ENCODE results near the gene ABCC10.
"Not testable (repeated sequence)": the region's sequence is repeated elsewhere in the genome, so short reads cannot be mapped to it uniquely, and the experiment has no call there.

The ABCC10 gene, protein sequence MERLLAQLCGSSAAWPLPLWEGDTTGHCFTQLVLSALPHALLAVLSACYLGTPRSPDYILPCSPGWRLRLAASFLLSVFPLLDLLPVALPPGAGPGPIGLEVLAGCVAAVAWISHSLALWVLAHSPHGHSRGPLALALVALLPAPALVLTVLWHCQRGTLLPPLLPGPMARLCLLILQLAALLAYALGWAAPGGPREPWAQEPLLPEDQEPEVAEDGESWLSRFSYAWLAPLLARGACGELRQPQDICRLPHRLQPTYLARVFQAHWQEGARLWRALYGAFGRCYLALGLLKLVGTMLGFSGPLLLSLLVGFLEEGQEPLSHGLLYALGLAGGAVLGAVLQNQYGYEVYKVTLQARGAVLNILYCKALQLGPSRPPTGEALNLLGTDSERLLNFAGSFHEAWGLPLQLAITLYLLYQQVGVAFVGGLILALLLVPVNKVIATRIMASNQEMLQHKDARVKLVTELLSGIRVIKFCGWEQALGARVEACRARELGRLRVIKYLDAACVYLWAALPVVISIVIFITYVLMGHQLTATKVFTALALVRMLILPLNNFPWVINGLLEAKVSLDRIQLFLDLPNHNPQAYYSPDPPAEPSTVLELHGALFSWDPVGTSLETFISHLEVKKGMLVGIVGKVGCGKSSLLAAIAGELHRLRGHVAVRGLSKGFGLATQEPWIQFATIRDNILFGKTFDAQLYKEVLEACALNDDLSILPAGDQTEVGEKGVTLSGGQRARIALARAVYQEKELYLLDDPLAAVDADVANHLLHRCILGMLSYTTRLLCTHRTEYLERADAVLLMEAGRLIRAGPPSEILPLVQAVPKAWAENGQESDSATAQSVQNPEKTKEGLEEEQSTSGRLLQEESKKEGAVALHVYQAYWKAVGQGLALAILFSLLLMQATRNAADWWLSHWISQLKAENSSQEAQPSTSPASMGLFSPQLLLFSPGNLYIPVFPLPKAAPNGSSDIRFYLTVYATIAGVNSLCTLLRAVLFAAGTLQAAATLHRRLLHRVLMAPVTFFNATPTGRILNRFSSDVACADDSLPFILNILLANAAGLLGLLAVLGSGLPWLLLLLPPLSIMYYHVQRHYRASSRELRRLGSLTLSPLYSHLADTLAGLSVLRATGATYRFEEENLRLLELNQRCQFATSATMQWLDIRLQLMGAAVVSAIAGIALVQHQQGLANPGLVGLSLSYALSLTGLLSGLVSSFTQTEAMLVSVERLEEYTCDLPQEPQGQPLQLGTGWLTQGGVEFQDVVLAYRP (N-terminal part only)

DNA sequence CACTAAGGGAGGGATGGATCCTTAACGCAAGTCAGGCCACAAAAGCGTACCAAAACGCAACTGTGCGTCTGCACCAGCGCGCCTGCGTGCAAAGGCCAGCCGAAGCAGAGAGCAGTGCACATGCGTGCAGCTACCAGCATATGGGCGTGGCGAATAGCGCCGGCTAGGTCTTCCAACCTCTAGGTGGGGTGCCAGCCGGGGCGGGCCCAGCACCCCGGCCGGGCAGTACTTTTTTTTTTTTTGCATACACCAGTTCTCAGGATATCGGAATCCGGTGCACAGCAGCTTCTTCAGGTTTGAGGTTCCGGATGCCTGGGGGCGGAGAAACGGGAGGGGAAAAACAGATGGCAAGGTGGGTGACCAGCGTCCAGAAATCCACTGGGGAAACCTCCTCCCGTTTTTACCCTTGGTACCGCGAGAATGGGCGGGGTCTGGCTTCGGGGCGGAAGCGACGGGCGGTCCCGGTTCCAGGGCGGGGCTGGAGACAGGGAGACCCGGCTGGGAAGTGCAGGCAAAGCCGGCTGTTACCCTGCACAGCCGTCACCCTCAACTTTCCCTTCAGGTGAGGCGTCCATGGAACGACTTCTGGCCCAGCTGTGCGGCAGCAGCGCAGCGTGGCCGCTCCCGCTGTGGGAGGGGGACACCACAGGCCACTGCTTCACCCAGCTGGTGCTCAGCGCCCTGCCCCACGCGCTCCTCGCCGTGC is at the start of gene ABCC10:
TSS of gene ABCC10 (plus strand) at position 136 of the 706 bp plus-strand sequence. CDS start at position 574, 438 bp downstream.
- peak; percentile 95 for DNase-seq

DNA sequence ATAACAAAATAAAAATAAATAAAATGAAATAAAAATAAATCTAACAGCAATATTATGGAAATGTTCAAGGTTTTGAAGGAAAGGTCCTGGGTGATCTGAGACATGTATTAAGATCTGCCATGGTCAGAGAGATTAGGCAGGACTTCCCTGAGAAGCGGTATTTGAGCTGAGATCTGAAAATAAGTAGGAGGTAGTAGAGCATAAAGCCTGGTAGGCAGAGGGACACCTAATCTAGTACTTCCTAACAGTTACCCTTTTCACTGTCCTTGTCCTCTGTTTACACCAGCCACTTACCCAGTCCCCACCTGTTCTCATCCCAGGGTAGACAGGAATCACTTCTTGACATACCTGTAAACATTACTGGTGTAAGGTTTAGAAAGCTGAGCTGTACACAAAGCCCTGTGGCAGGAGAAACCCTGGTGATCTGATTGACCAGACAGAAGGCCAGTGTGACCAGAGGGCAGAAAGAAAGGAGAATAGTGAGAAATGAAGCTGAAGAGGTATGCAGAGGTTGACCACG is 49.6 kb upstream of the ABCC10 start:
- DNase-seq: no peak

DNA sequence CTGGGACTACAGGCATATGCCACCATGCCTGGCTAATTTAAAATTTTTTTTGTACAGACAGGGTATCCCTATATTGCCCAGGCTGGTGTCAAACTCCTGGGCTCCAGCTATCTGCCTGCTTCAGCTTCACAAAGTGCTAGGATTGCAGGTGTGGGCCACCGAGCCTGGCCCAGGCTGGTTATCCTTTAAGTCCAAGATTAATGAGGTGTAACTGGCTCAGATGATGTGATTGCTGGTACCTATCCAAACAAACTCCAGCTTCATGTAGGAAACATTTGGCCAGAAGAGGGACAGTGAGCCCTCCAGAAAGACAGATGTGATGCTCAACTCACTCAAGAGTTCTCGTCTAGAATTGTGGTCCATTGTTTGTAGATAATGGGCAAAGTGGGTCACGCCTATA is 48.7 kb upstream of the ABCC10 start:
- DNase-seq: no peak

DNA sequence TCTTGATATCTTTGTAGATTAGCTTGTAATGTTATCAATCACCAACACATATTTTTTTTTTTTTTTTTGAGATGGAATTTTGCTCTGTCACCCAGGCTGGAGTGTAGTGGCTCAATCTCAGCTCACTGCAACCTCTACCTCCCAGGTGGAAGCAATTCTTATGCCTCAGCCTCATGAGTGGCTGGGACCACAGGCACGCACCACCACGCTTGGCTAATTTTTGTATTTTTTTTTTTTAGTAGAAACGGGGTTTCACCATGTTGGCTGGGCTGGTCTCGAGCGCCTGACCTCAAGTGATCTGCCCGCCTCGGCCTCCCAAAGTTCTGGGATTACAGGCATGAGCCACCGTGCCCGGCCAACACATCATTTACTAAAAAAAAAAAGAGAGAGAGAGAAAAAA is 46.5 kb upstream of the ABCC10 start:
- DNase-seq: not testable (repeated sequence)

- no peak for DNase-seq
Observed at GRCh38 chr6:43383021-43383667, 44.2 kb upstream of the ABCC10 start.

GRCh38 chr6:43386492-43386891 is 40.8 kb upstream of the ABCC10 start:
- DNase-seq: peak; percentile 78

GRCh38 chr6:43389730-43390295 is 37.5 kb upstream of the ABCC10 start:
- DNase-seq: no peak

- DNase-seq: not testable (repeated sequence)
Observed at GRCh38 chr6:43390753-43391439, 36.4 kb upstream of the ABCC10 start.

- no peak for DNase-seq
Observed at GRCh38 chr6:43391440-43392031, 35.8 kb upstream of the ABCC10 start.

DNA sequence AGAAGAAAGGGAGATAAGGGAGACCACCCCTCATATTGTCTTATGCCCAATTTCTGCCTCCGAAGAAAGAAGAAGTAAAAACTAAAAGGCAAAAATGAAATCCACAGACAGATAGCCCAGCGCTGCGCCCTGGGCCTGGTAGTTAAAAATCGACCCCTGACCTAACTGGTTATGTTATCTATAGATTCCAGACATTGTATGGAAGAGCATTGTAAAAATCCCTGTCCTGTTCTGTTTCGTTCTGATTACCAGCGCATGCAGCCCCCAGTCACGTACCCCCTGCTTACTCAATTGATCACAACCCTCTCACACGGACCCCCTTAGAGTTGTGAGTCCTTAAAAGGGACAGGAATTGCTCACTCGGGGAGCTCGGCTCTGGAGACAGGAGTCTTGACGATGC is 34.2 kb upstream of the ABCC10 start:
- not testable (repeated sequence) for DNase-seq

- DNase-seq: no peak
Observed at GRCh38 chr6:43393602-43394001, 33.7 kb upstream of the ABCC10 start.

DNA sequence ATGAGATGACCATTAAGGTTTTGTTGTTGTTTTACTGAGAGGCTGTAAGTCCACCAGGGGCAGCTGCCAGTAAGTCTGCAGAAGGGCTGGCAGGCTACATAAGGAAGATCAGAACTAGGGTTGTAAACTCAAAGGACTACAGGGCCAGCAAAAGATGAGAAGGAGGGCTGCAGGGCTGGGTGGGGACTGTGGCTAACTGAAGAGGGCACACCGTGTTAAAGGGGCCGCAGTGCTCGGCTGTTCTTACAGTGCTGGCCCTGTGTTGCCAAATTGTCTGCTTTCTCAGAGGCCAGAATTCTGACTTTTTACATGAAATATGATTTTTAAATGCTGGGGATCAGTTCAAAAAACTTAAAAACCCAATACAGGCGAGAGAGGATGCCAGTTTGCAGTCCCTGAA is 32.4 kb upstream of the ABCC10 start:
- no peak for DNase-seq

- DNase-seq: no peak
Observed at GRCh38 chr6:43395776-43396175, 31.6 kb upstream of the ABCC10 start.

DNA sequence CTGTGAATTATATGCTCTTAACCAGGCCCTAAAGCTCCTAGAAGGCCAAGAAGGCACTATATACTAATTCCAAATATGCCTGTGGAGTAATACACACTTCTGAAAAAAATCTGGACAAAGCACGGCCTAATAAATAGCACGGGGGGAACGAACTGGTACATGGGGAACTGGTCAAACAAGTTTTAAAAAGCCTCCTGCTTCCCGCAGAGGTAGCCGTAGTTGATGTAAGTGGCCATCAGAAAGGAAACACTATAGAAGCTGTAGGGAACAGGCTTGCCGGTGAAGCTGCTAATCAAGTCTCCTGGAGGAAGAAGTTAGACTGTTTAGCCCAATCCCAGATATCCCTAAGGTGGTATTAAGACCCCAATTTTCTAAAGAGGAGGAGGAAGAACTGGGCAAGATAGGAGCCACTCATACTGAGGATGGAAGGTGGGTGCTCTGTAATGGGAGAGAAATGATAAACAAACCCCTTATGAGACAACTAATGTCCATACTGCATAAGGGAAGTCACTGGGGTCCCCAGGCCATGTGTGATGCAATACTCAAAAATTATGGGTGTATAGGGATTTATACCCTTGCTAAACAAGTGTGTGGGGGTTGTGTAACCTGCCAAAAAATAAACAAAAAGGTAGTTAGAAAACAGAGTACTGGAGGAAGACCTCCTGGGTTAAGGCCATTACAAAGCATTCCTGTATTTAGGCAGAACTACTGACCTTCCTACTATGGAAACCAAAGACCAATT is 30.8 kb upstream of the ABCC10 start:
- peak; percentile 90 for DNase-seq

DNA sequence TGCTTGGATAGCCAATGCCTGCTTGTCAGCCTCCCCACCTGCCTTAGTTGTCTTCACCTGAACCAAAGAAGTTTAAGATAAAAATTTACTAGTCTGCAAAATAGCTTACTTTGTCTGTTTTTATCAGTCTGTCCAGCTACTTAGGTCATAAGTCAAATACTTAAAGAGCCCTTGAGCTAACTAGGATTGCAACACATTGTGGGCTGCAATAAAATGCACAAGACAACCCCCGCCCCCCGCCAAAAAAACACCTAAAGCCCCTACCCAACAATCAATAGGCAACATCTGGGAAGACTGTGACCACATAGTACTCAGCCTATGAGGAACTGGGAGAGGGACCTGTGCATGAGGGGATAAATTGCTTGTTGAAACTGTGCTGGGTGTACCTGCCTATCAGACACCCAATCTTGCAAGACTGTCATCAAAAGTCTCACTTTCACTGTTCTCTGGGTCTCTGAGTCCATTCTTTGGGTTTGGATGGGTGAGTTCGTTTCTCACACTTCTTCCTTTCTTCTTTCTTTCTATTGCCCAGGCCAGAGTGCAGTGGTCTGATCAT is 27.3 kb upstream of the ABCC10 start:
- DNase-seq: no peak

- DNase-seq: no peak
Observed at GRCh38 chr6:43401730-43402129, 25.6 kb upstream of the ABCC10 start.

- no peak for DNase-seq
Observed at GRCh38 chr6:43402820-43403219, 24.5 kb upstream of the ABCC10 start.

DNA sequence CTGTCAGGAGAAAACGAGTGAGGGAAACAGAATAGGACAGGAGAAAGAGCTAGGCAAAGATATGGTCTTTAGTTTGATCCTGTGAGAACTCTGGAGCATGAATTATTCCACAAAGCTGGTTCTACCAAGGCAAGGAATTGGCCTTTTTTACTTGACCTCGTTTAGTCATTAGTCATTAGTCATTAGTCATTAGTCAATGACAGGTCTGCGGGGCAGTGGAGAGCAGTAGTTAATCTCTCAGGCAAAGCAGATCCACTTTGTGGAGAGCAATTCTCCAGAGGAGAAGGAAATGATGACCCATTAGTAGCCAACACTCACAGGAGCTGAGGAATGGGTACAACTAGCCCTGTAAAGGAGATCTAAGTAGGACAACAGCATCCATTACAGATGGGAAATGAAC is 22.0 kb upstream of the ABCC10 start:
- no peak for DNase-seq

DNA sequence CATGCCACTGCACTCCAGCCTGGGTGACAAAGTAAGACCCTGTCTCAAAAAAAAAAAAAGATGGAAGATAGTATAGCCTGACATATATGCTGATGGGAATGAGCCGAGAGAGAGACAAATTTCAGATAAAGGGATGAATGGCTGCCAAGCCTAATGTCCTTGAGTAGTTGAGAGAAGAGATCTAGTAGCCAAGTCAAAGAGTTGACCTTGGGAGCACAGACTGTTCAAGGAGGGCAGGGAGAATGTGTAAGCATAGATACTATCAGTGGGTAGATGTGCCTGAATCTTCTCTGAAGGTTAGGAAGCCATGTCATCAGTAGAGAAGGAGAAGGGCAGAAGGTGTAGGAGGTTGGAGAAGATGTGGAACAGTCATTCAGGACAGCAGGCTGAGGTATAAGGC is 20.0 kb upstream of the ABCC10 start:
- DNase-seq: no peak

All from NCI-H748 treated with DMSO at 0.1 percent for 48 hours (cell line).